HG02623 (cell line): ENCODE results near the gene DLG4.

Experiments used
- ATAC-seq: cut with Tn5 transposase; IDR thresholded peaks from one replicate; pipeline ENCODE4 v1.9.1; 2021; ENCODE audit warnings: moderate library complexity; ENCODE audit not compliant: unreplicated experiment

DLG4 gene

DNA sequence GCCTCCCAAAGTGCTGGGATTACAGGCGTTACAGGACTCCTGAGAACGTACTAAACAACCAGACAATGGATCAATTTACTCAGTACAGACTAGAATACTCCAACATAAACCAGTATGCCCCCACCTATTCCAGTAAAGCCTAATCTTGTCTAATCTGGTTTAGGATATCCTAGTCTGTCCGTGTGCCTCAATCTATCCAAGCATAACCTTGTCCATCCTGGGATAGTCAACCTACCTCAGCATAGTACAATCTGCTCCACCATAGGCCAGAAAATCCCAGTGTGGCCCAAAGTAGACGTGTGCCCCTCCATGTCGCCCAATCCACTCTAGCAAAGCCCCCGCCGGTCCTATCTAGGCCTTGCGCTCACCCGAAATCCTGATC, 14.1 kb upstream of the DLG4 start:
- no peak for ATAC-seq

DNA sequence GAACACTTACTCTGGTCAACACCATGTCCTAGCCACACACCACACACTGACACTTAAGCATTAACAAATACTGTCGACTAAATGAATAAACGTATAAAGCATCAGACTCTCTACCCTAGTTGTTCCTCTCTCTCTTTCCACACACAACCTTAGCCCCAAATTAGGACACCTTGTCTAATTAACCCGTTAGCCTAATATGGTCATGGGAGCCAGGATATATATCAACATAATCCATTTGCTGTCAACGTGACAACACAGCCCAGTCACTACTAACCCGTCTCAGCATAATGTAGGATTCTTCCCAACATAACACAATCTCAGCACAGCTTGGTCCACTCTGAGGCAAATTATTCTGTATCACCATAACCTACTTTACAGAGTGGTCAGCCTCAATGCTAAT, 12.5 kb upstream of the DLG4 start:
- no peak for ATAC-seq

DNA sequence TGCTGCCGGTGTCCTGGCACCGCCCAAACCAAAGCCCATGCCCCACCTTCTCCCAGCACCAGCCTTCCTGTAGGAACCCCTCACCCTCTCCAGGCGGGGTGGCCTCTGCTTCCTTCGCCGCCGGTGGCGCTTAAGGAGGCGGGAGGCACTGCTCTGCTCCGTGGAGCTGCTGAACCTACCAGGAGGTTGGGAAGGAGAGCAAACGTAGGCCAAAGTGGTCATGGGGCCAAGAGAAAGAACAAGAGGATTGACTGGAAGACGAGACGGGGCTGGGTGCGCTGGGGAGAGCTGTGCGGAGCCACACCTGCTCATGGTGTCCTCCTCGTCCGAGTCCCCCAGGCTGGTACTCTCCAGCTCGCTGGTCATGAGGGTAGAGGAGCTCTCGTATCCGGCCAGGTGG, 9.9 kb upstream of the DLG4 start:
- ATAC-seq: no peak

DNA sequence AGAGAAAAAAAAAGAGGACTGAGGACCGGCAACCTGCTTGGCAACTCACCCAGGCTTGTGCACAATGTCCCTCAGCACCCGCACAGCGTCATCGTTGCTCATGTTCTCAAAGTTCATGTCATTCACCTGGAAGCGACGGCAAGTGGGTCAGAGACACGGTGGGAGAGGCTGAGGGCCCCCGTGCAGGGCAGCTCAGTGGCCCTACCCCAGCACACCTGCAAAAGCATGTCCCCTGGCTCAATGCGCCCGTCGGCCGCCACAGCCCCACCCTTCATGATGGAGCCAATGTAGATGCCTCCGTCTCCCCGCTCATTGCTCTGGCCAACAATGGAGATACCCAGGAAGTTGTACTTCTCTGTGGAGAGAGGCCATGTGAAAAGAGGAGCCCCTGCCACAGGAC, 9.3 kb upstream of the DLG4 start:
- no peak for ATAC-seq

DNA sequence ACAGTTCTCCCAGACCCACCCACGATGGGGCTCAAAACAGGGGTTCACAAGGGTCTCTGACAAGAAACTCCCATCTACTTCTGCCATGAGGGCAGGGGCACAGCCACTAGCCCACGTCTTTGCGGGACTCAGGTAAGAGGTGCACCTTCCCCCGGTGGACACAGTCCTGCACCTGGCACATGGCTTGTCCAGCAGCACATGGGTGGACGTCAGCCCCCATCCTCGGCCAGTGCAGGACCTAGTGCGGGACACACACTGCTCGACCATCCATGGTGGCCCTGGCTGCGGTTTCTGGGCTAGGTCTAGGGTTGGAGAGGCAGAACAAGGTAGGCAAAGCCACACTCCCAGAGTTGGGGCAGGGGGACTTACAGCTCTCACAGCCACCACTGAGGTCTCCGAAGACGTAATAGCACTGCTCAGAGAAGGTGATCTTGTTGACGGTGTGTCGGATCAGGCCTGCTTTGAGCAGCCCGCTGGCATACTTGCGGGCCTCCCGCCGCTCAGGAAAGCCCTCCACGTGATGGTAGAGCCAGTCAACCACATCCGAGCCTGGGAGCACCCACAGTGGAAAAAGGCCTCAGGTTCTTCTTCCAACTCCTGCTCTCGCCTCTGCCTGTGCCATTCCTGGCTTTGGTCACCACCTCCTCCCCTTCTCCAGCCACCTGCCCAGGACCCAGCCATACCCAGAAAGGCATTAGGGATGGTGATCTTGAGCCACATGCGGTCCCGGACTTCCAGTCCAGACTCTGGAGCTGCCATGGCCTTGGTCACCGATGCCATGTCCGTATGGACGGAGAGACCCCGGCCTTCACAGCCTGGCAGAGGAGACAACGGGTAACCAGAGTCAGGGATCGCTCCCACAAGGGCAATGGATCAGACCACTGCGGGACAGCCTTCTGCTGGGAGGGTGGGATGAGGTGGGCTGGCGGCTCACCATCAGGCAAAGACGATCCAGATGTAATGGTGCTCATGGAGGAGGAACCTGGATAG, 7.4 kb upstream of the DLG4 start:
- no peak for ATAC-seq

DNA sequence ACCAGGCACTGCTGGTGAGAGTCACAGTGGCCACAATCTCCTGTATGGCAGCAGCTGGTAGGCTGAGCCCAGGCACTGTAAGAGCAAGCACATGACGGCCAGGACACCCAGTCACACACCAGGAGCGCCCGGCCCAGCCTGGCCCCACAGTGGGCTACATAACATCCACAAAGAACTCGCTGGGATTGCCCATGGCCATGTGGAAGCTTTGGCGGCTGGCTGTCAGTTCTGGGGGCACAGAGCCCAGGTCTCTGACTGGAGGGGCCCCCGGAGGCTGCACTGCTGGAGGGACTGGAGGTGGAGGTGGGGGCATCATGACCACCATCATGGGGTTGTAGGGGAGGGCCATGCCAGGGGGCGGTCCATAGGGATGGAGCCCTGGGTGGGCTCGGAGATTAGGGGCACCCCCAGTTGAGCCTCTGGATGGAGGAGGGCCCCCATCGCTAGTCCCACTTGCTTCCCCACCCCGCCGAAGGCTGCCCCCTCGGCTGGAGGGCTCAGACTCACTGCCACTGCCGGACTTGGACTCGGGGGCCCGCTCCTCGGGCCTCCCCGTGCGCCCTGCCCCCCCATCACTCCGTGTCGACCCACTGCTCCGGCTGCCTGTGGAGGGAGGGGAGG, 6.2 kb upstream of the DLG4 start:
- ATAC-seq: no peak

DNA sequence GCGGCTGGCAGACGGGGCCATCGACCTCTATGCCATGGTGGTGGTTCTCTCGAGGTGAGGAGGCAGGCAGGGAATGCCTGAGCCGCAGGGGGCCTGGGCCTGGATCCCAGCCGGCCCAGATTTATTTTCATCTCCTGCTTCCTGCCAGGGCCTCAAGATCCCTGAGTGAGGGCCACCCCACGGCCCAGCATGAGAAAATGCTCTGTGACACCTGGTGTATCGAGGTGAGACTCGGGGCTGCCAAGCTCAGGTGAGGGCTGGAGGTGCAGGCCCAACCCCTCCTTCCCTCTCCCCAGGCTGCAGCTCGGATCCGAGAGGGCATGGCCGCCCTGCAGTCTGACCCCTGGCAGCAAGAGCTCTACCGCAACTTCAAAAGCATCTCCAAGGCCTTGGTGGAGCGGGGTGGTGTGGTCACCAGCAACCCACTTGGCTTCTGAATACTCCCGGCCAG, 5.0 kb upstream of the DLG4 start:
- no peak for ATAC-seq

DNA sequence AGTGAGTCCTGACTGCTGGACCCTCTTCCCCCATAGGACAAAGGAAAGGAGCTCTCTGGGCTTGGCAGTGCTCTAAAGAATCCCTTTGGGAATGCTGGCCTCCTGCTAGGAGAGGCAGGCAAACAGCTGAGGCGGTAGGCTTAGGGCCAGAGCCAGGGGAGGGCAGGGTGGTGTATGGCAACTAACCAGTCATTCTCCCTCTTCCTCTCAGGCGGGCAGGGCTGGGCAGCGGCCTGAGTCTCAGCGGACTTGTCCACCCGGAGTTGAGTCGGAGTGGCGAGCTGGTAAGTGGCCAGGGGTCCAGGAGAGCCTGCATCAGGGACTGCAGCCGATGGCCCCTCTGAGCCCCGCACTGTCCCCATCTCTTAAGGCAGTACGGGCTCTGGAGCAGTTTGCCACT, 4.5 kb upstream of the DLG4 start:
- ATAC-seq: no peak

DNA sequence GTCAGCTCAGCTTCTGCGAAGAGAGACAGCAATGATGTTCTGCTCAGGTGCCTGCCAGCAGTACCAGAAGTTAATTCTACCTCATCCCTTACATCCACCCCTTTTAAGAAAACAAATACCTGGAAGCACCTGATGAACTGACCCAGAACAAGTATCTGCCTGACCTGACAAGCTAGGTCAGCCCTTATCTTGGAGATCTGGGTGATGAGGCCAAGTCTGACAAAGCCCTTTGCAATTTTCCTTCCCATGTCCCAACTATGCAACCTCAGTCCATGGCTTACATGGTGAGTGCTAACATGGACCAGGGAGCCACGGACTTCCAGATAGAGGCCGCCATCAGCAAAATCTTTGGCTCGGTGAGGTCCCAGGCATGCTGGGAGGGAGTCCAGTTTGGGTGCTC, 3.7 kb upstream of the DLG4 start:
- no peak for ATAC-seq

DNA sequence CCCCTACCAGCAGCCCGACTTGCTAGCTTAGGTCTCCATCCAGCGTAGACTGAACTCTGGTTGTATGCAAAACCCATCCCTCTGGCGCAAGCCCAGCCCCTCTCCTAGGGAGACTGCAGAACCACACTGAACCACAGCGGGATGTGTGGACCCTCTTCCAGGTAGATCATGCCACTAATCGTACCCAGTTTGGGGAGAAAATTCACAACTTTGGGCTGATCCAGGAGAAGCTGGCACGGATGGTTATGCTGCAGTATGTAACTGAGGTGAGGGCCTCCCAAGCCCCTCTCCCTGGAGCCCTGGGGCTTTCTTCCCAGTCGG, 3.3 kb upstream of the DLG4 start:
- ATAC-seq: no peak

DNA sequence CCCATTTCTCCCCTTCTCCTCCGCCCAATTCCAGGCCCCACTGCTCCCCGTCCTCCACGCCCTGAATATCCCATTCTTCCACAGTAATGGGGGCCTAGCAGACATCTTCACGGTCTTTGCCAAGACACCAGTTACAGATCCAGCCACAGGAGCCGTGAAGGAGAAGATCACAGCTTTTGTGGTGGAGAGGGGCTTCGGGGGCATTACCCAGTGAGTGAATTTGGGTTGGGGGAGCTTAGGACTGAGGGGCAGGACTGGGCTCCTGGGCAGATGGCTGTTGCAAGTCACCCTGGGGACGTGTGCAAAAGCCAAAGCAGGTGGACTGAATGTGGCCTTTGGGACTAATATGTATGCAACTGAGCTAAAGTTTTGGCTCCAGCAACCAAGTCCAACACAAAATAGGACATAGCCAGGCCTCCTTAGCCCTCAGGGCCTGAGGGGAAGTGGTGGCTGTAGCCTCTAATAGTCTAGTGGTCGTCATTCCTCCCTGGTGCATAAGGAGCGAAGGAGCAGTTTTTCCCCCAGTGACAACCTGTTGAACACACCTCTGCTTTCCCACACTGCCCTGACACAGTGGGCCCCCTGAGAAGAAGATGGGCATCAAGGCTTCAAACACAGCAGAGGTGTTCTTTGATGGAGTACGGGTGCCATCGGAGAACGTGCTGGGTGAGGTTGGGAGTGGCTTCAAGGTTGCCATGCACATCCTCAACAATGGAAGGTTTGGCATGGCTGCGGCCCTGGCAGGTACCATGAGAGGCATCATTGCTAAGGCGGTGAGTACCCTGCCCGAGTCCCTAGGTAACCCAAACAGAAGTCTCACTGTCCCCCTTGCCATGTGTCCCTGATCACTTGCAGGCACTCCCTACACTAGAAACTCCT, 2.7 kb upstream of the DLG4 start:
- ATAC-seq: no peak

DNA sequence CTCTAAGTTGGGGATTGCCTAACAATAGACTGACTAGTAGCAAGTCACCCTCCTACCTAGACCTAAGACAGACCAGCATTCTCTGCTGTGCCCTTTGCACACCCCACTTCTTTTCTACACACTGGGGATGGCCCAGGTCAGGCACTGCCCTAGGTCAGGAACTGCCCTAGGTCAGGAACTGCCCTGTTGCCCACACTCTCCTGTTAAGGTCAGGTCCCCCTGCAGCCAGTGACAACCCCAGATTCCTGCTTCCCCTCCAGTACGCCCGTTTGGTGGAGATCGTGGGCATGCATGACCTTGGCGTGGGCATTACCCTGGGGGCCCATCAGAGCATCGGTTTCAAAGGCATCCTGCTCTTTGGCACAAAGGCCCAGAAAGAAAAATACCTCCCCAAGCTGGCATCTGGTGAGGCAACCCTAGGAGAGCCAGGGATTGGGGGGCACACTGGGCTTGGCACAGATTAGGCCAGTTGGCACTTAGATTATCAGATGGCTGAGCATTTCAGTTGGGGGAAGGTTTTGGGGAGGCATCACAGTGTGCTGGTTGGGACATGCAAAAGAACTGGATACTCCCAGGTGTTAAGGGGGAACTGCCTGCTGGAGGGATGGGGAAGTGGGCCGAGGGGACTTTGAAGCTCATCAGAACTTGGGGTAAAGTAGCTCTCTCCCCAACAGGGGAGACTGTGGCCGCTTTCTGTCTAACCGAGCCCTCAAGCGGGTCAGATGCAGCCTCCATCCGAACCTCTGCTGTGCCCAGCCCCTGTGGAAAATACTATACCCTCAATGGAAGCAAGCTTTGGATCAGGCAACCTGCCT, 1.8 kb upstream of the DLG4 start:
- ATAC-seq: no peak

DNA sequence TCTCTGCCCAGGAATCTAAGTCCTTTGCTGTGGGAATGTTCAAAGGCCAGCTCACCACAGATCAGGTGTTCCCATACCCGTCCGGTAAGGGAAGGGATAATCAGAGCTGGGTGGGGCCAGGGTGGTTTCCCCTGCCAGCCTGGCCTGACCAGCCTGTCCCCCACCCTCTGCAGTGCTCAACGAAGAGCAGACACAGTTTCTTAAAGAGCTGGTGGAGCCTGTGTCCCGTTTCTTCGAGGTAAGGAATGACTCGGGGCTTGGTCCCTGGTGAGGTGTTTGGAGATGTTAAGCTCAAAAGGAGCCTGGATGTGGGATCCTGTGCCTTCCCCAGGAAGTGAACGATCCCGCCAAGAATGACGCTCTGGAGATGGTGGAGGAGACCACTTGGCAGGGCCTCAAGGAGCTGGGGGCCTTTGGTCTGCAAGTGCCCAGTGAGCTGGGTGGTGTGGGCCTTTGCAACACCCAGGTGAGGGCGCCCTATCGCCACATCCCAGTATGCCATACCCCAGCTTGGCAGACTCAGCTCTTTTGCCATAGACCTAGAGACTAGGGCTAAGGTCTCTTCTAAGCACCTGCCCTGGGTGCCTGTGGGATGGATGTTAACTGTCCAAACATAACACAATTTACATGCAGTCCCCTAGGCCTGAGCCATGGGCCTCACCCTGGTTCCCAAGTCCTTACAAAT, 1.1 kb upstream of the DLG4 start:
- no peak for ATAC-seq

DNA sequence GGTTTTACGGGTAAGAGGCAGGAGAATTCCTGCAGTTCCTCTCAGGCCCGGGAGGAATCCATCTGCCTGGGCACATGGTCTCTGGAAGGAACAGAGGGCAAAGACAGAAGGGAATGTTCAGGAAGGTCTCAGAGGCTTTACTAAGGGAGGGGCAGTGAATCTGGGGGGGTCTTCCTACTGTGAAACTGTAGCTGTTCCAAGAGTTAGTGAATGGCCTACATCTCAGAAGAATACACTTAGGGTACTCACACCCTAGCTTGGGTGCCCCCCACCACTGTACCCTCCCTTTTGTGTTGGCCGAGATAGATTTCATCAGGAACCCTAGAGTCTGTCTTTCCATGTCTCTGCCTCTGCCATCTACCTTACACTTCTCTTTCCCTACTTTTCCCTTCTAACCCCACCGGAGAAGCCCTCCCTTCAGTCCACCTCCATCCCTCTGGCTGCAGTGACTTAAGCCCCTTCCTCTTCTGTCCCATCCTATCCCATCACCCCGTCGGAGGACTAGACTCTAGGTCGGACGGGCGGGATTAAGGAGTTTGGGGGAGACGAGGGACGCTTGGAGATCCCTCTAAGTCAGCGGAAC, 316 bp downstream of the DLG4 start:
- ATAC-seq: no peak

DNA sequence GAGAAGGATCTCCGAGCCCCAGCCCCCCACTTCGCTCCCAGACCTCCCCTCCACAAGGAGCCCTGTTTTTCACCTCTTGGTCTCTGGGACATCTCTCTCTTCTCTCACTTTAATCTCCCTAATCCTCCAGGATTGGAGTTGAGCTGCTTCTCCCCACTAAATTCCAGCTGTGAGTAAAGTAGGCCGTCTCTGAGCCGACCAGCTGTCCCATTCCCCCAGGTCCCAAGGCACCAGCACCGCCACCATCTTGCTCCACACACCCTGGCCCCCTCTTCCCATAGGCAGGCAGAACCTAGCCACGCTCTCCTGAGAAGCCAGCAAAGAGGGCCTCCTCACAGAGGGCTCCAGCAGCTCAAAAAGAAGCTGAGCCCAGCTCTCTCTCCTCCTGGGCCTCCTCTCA, 878 bp downstream of the DLG4 start:
- no peak for ATAC-seq

DNA sequence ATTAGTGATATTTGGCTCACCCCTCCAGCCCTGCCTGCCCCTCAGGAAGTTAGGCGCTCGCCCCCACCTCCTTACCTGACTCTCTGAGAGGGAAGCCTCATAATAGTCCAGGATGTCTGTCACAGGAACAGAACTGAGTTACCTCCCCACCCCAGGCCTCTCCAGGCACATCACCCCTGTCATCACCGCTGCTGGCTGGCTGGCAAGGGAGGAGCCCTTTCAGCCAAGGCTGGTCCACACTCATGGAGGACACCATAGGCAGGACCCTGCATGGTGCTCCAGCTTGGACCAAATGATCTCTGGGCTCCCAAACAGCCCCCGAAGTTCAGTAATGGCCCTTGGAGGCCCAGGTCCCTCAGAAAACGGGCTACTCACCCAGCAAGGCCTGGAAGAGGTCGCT, 1.5 kb downstream of the DLG4 start:
- ATAC-seq: no peak

DNA sequence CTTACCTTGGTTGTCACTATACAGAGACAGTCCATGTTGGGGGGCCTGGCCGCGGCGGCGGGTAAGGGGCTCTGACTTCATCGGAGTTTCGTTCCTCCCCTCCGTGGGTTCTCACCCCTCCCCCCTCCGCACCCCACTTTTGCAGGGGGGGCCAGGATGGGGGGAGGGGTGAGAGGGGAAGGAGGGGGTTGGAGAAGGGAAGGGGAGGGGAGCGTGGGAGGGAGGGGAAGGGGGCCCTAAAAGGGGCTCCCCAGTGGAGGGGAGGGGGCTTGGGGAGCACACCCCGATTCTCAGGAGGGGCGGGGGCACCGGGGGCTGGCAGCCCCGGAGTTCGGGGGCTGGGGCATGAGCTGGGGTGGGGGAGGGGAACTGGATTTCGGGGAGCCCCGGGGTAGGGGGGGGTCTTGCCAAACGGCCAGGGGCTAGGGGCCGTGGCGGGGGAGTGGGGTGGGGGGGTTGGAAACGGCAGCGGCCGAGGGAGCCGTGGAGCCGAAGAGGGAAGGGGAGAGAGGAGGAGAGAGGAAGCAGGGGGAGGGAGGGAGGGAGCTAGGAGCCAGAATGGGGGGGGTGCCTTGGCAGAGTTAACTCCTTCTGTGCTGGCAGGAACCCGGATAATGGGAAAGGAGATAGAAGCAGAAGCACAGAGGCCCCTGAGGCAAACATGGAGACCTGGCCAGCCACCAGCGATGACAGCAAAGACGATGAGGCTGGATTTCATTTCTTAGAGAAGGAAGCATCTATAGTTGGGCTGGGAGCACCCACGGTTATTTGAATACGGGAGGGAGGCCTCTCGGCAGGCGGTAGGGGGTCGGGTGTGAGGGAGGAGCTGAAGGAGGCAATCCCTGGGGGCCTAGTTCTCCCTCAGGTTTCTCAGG, 2.3 kb downstream of the DLG4 start:
- no peak for ATAC-seq

DNA sequence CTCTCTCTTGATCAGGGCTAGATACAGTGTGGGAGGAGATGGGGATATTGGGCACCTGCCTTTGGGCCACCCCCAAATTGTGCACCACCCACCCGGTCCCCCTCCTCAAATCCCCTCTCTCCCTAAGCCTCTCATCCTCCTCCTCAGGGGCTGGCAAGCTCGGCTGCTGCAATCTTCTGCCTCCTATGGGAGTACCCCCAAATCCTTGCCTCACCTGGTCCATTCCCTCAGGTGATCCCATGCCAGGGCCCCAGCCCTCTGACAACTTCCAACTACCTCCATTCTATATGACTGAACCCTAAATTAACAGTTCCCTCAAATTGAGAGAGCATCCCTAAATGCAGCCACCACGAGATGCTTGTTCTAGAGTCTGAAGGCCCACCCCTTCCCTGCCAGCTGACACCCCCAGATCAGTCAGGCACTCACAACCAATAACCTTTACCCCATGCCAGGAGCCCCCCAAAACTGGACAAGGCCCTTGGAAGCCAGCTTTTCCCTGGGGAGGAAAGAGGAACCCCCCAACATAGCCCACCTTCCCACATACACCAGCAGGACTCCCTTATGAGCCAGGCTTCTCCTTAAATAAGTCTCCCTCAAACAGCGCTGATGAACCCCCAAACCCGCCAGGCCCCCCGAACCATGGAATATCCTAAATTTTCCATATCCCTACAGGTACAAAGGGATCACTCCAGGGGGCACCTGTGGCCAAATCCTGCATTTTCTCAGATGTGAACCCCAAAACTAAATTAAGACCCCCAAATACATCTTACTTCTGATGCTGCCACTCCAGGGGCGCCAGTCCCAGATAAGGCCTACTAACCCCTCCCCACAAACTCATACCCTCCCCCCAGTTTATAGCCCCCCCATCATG, 3.2 kb downstream of the DLG4 start:
- no peak for ATAC-seq
